ENCODE results near the gene ADRA2C. TPM values are rescaled to one million over a fixed set of nuclear protein-coding genes. Genes with fewer than 3 reads are reported as not detected.

ADRA2C gene
- polyA plus RNA-seq, 1 of the 3 experiments (the other 2 are of a cell fraction), result 0.15 TPM

DNA sequence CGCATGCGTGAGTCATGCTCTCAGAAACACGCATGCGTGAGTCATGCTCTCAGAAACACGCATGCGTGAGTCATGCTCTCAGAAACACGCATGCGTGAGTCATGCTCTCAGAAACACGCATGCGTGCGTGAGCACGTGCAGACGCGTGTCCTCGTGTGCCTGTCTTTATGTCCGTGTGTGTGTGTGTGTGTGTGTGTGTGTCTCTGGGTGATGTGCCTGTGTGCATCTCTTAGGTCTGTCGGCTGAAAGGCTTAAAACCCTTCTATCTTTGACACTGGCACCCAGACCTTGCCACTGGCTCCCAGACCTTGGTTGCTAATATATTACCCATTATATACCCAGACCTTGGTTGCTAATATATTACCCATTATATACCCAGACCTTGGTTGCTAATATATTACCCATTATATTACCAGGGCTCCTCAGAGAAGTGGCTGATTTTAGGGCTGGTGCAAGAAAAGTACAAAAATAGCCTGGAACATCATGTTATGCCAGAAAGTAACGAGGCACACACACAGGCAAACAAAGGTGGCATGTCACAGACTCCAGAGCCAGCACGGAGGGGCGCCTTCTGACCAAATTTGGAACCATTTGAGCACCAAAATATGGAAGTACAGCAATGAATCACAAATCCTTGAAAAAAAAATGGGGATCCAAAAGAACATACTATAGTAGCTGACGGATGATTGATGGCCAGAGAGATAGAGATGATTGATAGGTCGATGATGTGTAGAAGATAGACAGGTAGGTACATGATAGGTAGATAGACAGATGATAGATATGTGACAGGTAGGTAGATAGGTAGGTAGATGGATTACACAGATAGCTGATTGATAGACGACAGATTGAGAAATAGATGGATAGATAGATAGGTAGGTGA, 19.2 kb upstream of the ADRA2C start:
- CTCF ChIA-PET, result interaction anchor here (0.7 to 5.6 kb wide), 9 partner anchors 20 to 204 kb away, joined by 3 to 60 read pairs (median 4); partner anchors contain the start of gene ADRA2C
- Histone ChIP-seq H3K4me1 (ENCODE audit: control insufficient read depth in 1 of 2, insufficient read depth in 2 of 2, low read depth in 1 of 2, low read length in 1 of 2) (peaks cover 0 to 15% of the 10 kb centered on the region in 2 experiments; a peak in 2 of 4 replicates), H3K27ac (ENCODE audit: low read depth in 2 of 2, low read length in 1 of 2) (no peak overlapping the region), H3K9ac (no peak overlapping the region), H3F3A (replicated peaks; ENCODE audit: insufficient read depth) (peaks cover 16% of the 10 kb centered on the region), H3K27me3 (ENCODE audit: insufficient read depth) (no peaks in the 10 kb centered on the region), H4K20me1 (ENCODE audit: insufficient read depth) (no peaks in the 10 kb centered on the region), H3K4me3 (ENCODE audit: low read depth in 2 of 2, low read length in 1 of 2) (no peak overlapping the region; a peak in 1 of 4 replicates), H3K9me2 (no peaks in the 10 kb centered on the region), H3K36me3 (replicated peaks in 1 of 2; ENCODE audit: control insufficient read depth in 1 of 2, insufficient read depth in 2 of 2, low read length in 1 of 2) (no peaks in the 10 kb centered on the region), H3K9me3 (no peaks in the 10 kb centered on the region), H2AFZ (ENCODE audit: low read depth) (no peak overlapping the region), H3K4me2 (no peak overlapping the region), H3K79me2 (ENCODE audit: insufficient read depth) (no peaks in the 10 kb centered on the region)
- no peak for DNase-seq
- TF ChIP-seq GABPA (IDR thresholded peaks at IDR 0.05; ENCODE audit: low read depth) (no peak), RFX5 (IDR thresholded peaks at IDR 0.05; ENCODE audit: low read length) (no peak), YY1 (IDR thresholded peaks at IDR 0.05; ENCODE audit: low read depth) (no peak), MEF2A (IDR thresholded peaks at IDR 0.05; ENCODE audit: borderline replicate concordance, low read depth) (no peak), MXI1 (IDR thresholded peaks at IDR 0.05; ENCODE audit: low read depth, low read length) (peak; percentile 79; the same call in 1 of the 2 replicates), EP300 (IDR thresholded peaks at IDR 0.05; ENCODE audit: borderline replicate concordance in 1 of 2, low read depth in 1 of 2, low read length in 1 of 2) (no peak), SMC3 (IDR thresholded peaks at IDR 0.05; ENCODE audit: low read depth, low read length) (no peak), TCF12 (IDR thresholded peaks at IDR 0.05) (no peak), CHD2 (IDR thresholded peaks at IDR 0.05; ENCODE audit: low read length, partially characterized antibody) (no peak), GATA2 (CRISPR knock-in tag; IDR thresholded peaks at IDR 0.05) (no peak)
- TF ChIP-seq, protein P1, sequence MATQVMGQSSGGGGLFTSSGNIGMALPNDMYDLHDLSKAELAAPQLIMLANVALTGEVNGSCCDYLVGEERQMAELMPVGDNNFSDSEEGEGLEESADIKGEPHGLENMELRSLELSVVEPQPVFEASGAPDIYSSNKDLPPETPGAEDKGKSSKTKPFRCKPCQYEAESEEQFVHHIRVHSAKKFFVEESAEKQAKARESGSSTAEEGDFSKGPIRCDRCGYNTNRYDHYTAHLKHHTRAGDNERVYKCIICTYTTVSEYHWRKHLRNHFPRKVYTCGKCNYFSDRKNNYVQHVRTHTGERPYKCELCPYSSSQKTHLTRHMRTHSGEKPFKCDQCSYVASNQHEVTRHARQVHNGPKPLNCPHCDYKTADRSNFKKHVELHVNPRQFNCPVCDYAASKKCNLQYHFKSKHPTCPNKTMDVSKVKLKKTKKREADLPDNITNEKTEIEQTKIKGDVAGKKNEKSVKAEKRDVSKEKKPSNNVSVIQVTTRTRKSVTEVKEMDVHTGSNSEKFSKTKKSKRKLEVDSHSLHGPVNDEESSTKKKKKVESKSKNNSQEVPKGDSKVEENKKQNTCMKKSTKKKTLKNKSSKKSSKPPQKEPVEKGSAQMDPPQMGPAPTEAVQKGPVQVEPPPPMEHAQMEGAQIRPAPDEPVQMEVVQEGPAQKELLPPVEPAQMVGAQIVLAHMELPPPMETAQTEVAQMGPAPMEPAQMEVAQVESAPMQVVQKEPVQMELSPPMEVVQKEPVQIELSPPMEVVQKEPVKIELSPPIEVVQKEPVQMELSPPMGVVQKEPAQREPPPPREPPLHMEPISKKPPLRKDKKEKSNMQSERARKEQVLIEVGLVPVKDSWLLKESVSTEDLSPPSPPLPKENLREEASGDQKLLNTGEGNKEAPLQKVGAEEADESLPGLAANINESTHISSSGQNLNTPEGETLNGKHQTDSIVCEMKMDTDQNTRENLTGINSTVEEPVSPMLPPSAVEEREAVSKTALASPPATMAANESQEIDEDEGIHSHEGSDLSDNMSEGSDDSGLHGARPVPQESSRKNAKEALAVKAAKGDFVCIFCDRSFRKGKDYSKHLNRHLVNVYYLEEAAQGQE (IDR thresholded peaks at IDR 0.05; ENCODE audit: low read depth, low read length), result no peak
- TF ChIP-seq, protein P2, sequence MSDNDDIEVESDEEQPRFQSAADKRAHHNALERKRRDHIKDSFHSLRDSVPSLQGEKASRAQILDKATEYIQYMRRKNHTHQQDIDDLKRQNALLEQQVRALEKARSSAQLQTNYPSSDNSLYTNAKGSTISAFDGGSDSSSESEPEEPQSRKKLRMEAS (IDR thresholded peaks at IDR 0.05; ENCODE audit: low read depth), result peak; percentile 74; the same call in 1 of the 2 replicates
- TF ChIP-seq, protein P3, sequence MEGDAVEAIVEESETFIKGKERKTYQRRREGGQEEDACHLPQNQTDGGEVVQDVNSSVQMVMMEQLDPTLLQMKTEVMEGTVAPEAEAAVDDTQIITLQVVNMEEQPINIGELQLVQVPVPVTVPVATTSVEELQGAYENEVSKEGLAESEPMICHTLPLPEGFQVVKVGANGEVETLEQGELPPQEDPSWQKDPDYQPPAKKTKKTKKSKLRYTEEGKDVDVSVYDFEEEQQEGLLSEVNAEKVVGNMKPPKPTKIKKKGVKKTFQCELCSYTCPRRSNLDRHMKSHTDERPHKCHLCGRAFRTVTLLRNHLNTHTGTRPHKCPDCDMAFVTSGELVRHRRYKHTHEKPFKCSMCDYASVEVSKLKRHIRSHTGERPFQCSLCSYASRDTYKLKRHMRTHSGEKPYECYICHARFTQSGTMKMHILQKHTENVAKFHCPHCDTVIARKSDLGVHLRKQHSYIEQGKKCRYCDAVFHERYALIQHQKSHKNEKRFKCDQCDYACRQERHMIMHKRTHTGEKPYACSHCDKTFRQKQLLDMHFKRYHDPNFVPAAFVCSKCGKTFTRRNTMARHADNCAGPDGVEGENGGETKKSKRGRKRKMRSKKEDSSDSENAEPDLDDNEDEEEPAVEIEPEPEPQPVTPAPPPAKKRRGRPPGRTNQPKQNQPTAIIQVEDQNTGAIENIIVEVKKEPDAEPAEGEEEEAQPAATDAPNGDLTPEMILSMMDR (IDR thresholded peaks at IDR 0.05), result no peak
- POLR2A ChIA-PET, result no interaction called here
- WGBS (ENCODE audit: low lambda C conversion rate), result 11% methylated on average over 21 of the region's 23 CpGs
